Heart left ventricle (tissue), 16 donors: ENCODE measurements around the gene INSRR. TPM values are rescaled to one million over a fixed set of nuclear protein-coding genes. Genes with fewer than 3 reads are reported as not detected.
A peak's percentile ranks its signal among the peaks of the same experiment; 100 is the strongest.

ENCODE experiments used
- ATAC-seq, 4 donors: fragments of 200-7000 bp; cut with Tn5 transposase; one replicate each; pipeline ENCODE4 v1.9.1; 2020 to 2022; ENCODE audit warnings: moderate library complexity in 4 of 4, mild to moderate bottlenecking in 3 of 4, moderate number of reproducible peaks in 1 of 4
- DNase-seq, 5 donors: peaks; one replicate each; pipeline ENCODE4 v3.0.0-alpha.2; 2020
- H3K27ac ChIP-seq, 12 donors: fragments of 200-600 bp; sonication (generic) in 4 of 12; one replicate each; pipeline versions ENCODE4 v1.5.0 to v1.8.0; 2016 to 2022; ENCODE audit warnings: mild to moderate bottlenecking in 2 of 12
- H3K27me3 ChIP-seq, 9 donors: fragments of 200-600 bp; sonication (generic) in 2 of 9; one replicate each; pipeline versions ENCODE4 v1.5.1 to v1.8.0; 2016 to 2022; ENCODE audit warnings: mild to moderate bottlenecking in 3 of 9
- H3K36me3 ChIP-seq, 9 donors: fragments of 200-600 bp; sonication (generic) in 2 of 9; one replicate each; pipeline versions ENCODE4 v1.5.0 to v1.8.0; 2018 to 2022; ENCODE audit warnings: mild to moderate bottlenecking in 2 of 9
- H3K4me1 ChIP-seq, 12 donors: fragments of 200-600 bp; sonication (generic) in 4 of 12; one replicate each; pipeline versions ENCODE4 v1.5.0 to v1.8.0; 2016 to 2022; ENCODE audit warnings: mild to moderate bottlenecking in 3 of 12
- H3K4me3 ChIP-seq, 12 donors: fragments of 200-600 bp; sonication (generic) in 4 of 12; one replicate each; pipeline versions ENCODE4 v1.5.0 to v1.8.0; 2017 to 2022; ENCODE audit warnings: mild to moderate bottlenecking in 9 of 12, moderate library complexity in 4 of 12
- H3K9me3 ChIP-seq, 12 donors: fragments of 200-600 bp; sonication (generic) in 4 of 12; one replicate each; pipeline versions ENCODE4 v1.5.0 to v1.8.0; 2016 to 2022; ENCODE audit warnings: mild to moderate bottlenecking in 1 of 12
- POLR2A ChIP-seq, 2 donors: fragments of 450-650 bp; IDR thresholded peaks; one replicate each; pipeline ENCODE4 v1.6.1; 2017; ENCODE audit warnings: antibody characterized with exemption in 2 of 2, mild to moderate bottlenecking in 2 of 2, moderate library complexity in 2 of 2
- WGBS, 4 donors: extraction: QIAGEN DNeasy Blood & Tissue Kit in 2 of 4; methylation state at CpG; one replicate each; pipeline versions ENCODE4 v1.1.5 to v1.1.7; 2013 to 2018; 5-methylcytosine and 5-hydroxymethylcytosine counted together
- intact Hi-C, 10 donors: fragments of 100-400 bp; cut with DNase I; formaldehyde crosslinking; loops; one replicate each; pipeline versions ENCODE4 v1.11.1 to v1.14.2; 2022
- polyA plus RNA-seq, 2 donors: library from polyadenylated mRNA; stranded (reverse); fragments of 200-250 nt; gene quantifications; one replicate each; pipeline ENCODE4 v1.2.3, GENCODE V29; 2013
- total RNA-seq, 9 donors: library from RNA; depleted of rRNA in 2 of 9; stranded (reverse); fragments of >200 nt in 2 of 9; fragmentation: NEBNext Ultra II Directional in 3 of 9; extraction: Animal tissue kit (Norgen Biotek cat#: 25700) in 3 of 9; gene quantifications; one replicate each; pipeline versions ENCODE4 v1.1.0 to v1.2.4, GENCODE V29; 2016 to 2023
- TF ChIP-seq, protein P1 (sequence below), 12 donors: fragments of 200-600 bp; sonication (generic) in 4 of 12; IDR thresholded peaks; one replicate each; pipeline versions ENCODE4 v1.5.0 to v1.8.0; 2018 to 2022; ENCODE audit warnings: antibody characterized with exemption in 12 of 12, mild to moderate bottlenecking in 5 of 12
- donor health status: ischemic (EF 13 %, LVEDD 7.1; RV severe dilation, severe dysfunction).
- donor health status: healthy with polysubstance abuse.
- donor health status: DM: no; HTN: yes; CAD: no.
- donor health status: DM: no; HTN: no; CAD: no.
- donor health status: ischemic (EF 25% LVEDD 6.9; RV normal size, moderate dysfunction).
- donor health status: ischemic (EF 25% LVEDD 5.7; RV mildly dilated, moderate dysfunction).
- donor health status: healthy.
- donor health status: DM: yes; HTN: yes; CAD: no.
- donor health status: ischemic (EF 35%, LVEDD 5.7; RV mildly dilated, moderate dysfunction).
- donor health status: nonischemic (EF 11% LVEDD 7.7; RV severe dilation, severe dysfunction).
- donor health status: DM: yes; HTN: yes; CAD: no.
- donor health status: PGD.
- donor health status: ischemic (EF 29% LVEDD 5.4; RV normal size, mild dysfunction).
- donor health status: nonischemic (EF 23%, LVEDD 6.1; RV moderate dilation, normal function).

The INSRR gene
- total and polyA plus RNA-seq, 11 donors, result 0.07 to 0.42 (median 0.12) TPM; not detected in 3

DNA sequence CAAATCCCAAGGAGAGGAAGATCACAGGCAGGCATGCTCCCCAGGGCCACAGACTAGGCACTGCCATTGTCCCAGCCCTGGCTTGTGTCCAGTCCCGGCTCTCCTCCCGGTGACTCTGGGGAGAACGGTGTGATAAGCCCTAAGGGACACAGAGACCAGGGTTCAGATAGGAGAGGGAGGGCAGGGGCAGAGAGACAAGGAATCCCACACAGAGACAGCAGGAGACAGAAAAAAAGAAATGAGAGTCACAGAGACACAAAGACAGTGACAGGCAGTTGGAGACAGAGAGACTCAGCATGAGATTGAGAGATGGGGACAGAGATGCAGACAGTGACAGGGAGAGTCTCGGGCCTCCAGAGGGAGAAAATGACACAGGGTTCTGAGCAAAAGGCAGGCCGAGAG lies 361 bp downstream of the INSRR start:
- Histone ChIP-seq H3K4me3 (peak overlapping the region in 11 of 12 donors; percentile 24 to 56 (median 38)), H3K27me3 (peaks cover 6 to 52% (median 30%) of the 10 kb centered on the region in 9 donors), H3K9me3 (no peaks in the 10 kb centered on the region), H3K27ac (peak overlapping the region in 3 of 12 donors; percentile 39 to 58 (median 41)), H3K36me3 (no peaks in the 10 kb centered on the region), H3K4me1 (peaks cover 12 to 37% (median 29%) of the 10 kb centered on the region in 12 donors)
- DNase-seq, result peak in 3 of 5 donors; percentile 37 to 58 (median 56)
- TF ChIP-seq POLR2A (IDR thresholded peaks at IDR 0.05), result no peak
- TF ChIP-seq, protein P1, sequence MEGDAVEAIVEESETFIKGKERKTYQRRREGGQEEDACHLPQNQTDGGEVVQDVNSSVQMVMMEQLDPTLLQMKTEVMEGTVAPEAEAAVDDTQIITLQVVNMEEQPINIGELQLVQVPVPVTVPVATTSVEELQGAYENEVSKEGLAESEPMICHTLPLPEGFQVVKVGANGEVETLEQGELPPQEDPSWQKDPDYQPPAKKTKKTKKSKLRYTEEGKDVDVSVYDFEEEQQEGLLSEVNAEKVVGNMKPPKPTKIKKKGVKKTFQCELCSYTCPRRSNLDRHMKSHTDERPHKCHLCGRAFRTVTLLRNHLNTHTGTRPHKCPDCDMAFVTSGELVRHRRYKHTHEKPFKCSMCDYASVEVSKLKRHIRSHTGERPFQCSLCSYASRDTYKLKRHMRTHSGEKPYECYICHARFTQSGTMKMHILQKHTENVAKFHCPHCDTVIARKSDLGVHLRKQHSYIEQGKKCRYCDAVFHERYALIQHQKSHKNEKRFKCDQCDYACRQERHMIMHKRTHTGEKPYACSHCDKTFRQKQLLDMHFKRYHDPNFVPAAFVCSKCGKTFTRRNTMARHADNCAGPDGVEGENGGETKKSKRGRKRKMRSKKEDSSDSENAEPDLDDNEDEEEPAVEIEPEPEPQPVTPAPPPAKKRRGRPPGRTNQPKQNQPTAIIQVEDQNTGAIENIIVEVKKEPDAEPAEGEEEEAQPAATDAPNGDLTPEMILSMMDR (IDR thresholded peaks at IDR 0.05), result no peak
- intact Hi-C loops, result loop anchor here in 7 of 10 donors (2.0 to 10.0 kb wide), 4 partner anchors 20 to 134 kb away; partner anchors contain the start of genes ISG20L2 (in 2 of the 7) and METTL25B (in 2 of the 7)
- 1 to 10% (median 7%) methylated on average over 5 of the region's 5 CpGs for WGBS, 4 donors
- peak in 3 of 4 donors; percentile 20 to 69 (median 46) for ATAC-seq

DNA sequence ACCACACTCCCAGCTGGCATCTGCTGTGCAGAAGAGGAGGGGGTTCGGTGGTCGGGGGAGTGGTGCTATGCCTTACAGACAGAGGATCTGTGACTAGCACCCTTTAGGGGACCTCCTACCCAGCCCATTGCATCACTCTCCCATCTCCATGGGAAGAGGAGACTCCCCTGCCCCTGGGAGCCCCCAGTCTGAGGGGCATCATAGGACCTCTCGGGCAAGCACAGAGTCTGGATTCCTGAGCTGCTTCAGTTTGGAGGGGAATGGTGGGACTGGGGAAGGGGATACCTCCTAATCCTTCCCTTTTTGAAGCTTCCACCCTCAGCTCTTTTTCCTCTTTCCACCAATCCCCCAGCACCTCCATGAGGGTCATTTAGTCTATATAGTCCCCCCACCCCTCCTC lies 1.4 kb downstream of the INSRR start:
- ATAC-seq (no peak), DNase-seq (no peak)
- Histone ChIP-seq H3K27me3 (peaks cover 6 to 49% (median 28%) of the 10 kb centered on the region in 9 donors), H3K4me1 (peaks cover 12 to 40% (median 31%) of the 10 kb centered on the region in 12 donors), H3K9me3 (no peaks in the 10 kb centered on the region), H3K27ac (no peak overlapping the region), H3K4me3 (no peak overlapping the region), H3K36me3 (no peaks in the 10 kb centered on the region)
- 60 to 89% (median 79%) methylated on average over 3 of the region's 3 CpGs for WGBS, 4 donors
- intact Hi-C loops, result loop anchor here in 3 of 10 donors (5.0 to 10.0 kb wide), 2 partner anchors 60 to 133 kb away; partner anchors contain the start of genes ISG20L2 (in 2 of the 3) and METTL25B (in 2 of the 3)
- TF ChIP-seq POLR2A (IDR thresholded peaks at IDR 0.05), result no peak
- TF ChIP-seq, protein P1 (IDR thresholded peaks at IDR 0.05), result no peak

DNA sequence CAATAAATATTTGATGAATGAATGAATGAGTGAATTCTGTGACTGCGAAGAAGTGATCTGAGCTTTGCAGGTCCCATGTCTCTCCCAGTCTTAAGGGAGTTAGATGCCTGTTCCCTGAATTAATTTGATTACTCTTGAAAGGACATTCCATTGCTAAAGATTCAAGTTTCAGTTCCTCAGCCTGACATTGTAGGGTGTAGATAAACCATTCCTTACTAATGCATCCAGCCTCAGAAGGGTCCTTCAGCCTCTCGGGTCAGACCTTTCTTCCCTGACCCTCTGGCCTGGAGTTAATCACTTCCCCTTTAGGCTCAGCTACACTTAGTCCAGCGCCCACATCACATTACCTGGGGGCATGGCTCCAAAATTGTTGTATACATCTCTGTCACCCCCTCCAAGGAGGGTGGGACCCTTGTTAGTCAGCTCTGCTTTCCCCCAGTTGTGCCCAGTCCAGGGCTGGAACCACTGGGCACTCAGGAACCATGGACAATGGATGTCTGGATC lies 2.6 kb downstream of the INSRR start:
- no peak overlapping the region for H3K27ac ChIP-seq
- H3K36me3 ChIP-seq, result no peaks in the 10 kb centered on the region
- TF ChIP-seq, protein P1 (IDR thresholded peaks at IDR 0.05), result no peak
- TF ChIP-seq POLR2A (IDR thresholded peaks at IDR 0.05), result no peak
- H3K9me3 ChIP-seq, result no peaks in the 10 kb centered on the region
- H3K4me3 ChIP-seq, result no peak overlapping the region
- ATAC-seq, result no peak
- intact Hi-C loops, result loop anchor here in 3 of 10 donors (5.0 to 10.0 kb wide), 2 partner anchors 59 to 132 kb away; partner anchors contain the start of genes ISG20L2 (in 2 of the 3) and METTL25B (in 2 of the 3)
- H3K27me3 ChIP-seq, result peaks cover 3 to 37% (median 17%) of the 10 kb centered on the region in 9 donors
- WGBS, 4 donors, result 77 to 85% (median 80%) methylated on average over 3 of the region's 3 CpGs
- DNase-seq, result no peak
- H3K4me1 ChIP-seq, result peaks cover 12 to 51% (median 34%) of the 10 kb centered on the region in 12 donors

DNA sequence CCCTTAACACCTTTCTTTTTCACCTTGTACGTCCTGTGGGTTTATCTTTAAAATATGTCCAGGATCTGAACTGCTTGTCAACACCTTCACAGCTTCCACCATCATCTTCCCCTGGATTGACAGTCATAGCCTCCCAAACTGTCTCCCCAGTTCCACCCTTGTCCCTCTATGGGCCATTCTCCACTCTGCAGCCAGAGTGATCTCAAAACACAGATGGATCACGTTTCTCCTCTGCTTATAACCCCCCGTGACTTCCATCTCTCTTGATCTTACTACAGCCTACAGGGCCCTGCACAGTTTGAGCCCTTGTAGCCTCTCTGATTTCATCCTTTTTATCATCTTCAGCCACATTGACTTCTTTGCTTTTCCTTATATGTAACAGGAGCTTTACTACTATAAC lies 4.3 kb downstream of the INSRR start:
- TF ChIP-seq, protein P1 (IDR thresholded peaks at IDR 0.05), result no peak
- no peaks in the 10 kb centered on the region for H3K9me3 ChIP-seq
- 40 to 56% (median 51%) methylated on average over 3 of the region's 3 CpGs for WGBS, 4 donors
- no peak overlapping the region for H3K27ac ChIP-seq
- DNase-seq (no peak), ATAC-seq (no peak)
- peaks cover 0 to 20% (median 5%) of the 10 kb centered on the region in 9 donors for H3K27me3 ChIP-seq
- H3K4me1 ChIP-seq, result peaks cover 4 to 34% (median 21%) of the 10 kb centered on the region in 12 donors
- no peak overlapping the region for H3K4me3 ChIP-seq
- no peaks in the 10 kb centered on the region for H3K36me3 ChIP-seq
- intact Hi-C loops, result loop anchor here in 3 of 10 donors (5.0 to 10.0 kb wide), 2 partner anchors 57 to 130 kb away; partner anchors contain the start of genes ISG20L2 (in 2 of the 3) and METTL25B (in 2 of the 3)
